Measurements from ENCODE around the gene MEF2A. TPM values are rescaled to one million over a fixed set of nuclear protein-coding genes. Genes with fewer than 3 reads are reported as not detected.

Gene MEF2A
- total RNA-seq, 3 donors from 2014 or later, result 41.6 to 77.6 (median 63.4) TPM

GRCh38 chr15:99590913-99591646 lies 25.3 kb downstream of the MEF2A start:
- H3K4me1 ChIP-seq, result no peaks in the 10 kb centered on the region
- DNase-seq (ENCODE audit: low spot score in 2 of 2), result no peak

GRCh38 chr15:99592145-99592791 lies 26.5 kb downstream of the MEF2A start:
- H3K4me1 ChIP-seq, result no peaks in the 10 kb centered on the region
- peaks cover 1 to 4% of the 10 kb centered on the region in 2 donors for H3K9me3 ChIP-seq
- intact Hi-C loops (cut with DNase I; ENCODE audit: low total_unique reads), result no loop called here
- H3K36me3 ChIP-seq, result no peaks in the 10 kb centered on the region
- no peaks in the 10 kb centered on the region for H3K27me3 ChIP-seq
- no peak for TF ChIP-seq POLR2AphosphoS5 (IDR thresholded peaks at IDR 0.05)
- TF ChIP-seq POLR2A (IDR thresholded peaks at IDR 0.05), result no peak
- TF ChIP-seq, protein P1, sequence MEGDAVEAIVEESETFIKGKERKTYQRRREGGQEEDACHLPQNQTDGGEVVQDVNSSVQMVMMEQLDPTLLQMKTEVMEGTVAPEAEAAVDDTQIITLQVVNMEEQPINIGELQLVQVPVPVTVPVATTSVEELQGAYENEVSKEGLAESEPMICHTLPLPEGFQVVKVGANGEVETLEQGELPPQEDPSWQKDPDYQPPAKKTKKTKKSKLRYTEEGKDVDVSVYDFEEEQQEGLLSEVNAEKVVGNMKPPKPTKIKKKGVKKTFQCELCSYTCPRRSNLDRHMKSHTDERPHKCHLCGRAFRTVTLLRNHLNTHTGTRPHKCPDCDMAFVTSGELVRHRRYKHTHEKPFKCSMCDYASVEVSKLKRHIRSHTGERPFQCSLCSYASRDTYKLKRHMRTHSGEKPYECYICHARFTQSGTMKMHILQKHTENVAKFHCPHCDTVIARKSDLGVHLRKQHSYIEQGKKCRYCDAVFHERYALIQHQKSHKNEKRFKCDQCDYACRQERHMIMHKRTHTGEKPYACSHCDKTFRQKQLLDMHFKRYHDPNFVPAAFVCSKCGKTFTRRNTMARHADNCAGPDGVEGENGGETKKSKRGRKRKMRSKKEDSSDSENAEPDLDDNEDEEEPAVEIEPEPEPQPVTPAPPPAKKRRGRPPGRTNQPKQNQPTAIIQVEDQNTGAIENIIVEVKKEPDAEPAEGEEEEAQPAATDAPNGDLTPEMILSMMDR (IDR thresholded peaks at IDR 0.05), result no peak
- no peak overlapping the region for H3K4me3 ChIP-seq
- no peak overlapping the region for H3K27ac ChIP-seq
- DNase-seq (ENCODE audit: low spot score in 2 of 2), result no peak

More at GRCh38 chr15:99590913-99591646, 25.3 kb downstream of the MEF2A start:
- H3K4me3 ChIP-seq, result no peak overlapping the region
- TF ChIP-seq, protein P1 (IDR thresholded peaks at IDR 0.05), result no peak
- TF ChIP-seq POLR2A (IDR thresholded peaks at IDR 0.05) (no peak), POLR2AphosphoS5 (IDR thresholded peaks at IDR 0.05) (no peak)
- H3K9me3 ChIP-seq, result peaks cover 4 to 16% of the 10 kb centered on the region in 2 donors
- no peaks in the 10 kb centered on the region for H3K27me3 ChIP-seq
- intact Hi-C loops (cut with DNase I; ENCODE audit: low total_unique reads), result no loop called here
- H3K36me3 ChIP-seq, result no peaks in the 10 kb centered on the region
- no peak overlapping the region for H3K27ac ChIP-seq

GRCh38 chr15:99593070-99593469 lies 27.3 kb downstream of the MEF2A start:
- TF ChIP-seq POLR2A (IDR thresholded peaks at IDR 0.05) (no peak), POLR2AphosphoS5 (IDR thresholded peaks at IDR 0.05) (no peak)
- TF ChIP-seq, protein P1 (IDR thresholded peaks at IDR 0.05), result no peak
- Histone ChIP-seq H3K4me1 (no peaks in the 10 kb centered on the region), H3K27me3 (no peaks in the 10 kb centered on the region), H3K27ac (no peak overlapping the region), H3K36me3 (no peaks in the 10 kb centered on the region), H3K9me3 (no peaks in the 10 kb centered on the region), H3K4me3 (no peak overlapping the region)
- intact Hi-C loops (cut with DNase I; ENCODE audit: low total_unique reads), result no loop called here
- no peak for DNase-seq (ENCODE audit: low spot score in 2 of 2)

- H3K27ac ChIP-seq, result no peak overlapping the region
- no peaks in the 10 kb centered on the region for H3K27me3 ChIP-seq
- no peaks in the 10 kb centered on the region for H3K4me1 ChIP-seq
- no peak overlapping the region for H3K4me3 ChIP-seq
- TF ChIP-seq, protein P1 (IDR thresholded peaks at IDR 0.05), result no peak
- TF ChIP-seq POLR2A (IDR thresholded peaks at IDR 0.05) (no peak), POLR2AphosphoS5 (IDR thresholded peaks at IDR 0.05) (no peak)
- DNase-seq (ENCODE audit: low spot score in 2 of 2), result no peak
- no peaks in the 10 kb centered on the region for H3K9me3 ChIP-seq
- H3K36me3 ChIP-seq, result no peaks in the 10 kb centered on the region
- intact Hi-C loops (cut with DNase I; ENCODE audit: low total_unique reads), result no loop called here
These were observed 29.1 kb downstream of the MEF2A start for GRCh38 chr15:99594916-99595315.

DNA sequence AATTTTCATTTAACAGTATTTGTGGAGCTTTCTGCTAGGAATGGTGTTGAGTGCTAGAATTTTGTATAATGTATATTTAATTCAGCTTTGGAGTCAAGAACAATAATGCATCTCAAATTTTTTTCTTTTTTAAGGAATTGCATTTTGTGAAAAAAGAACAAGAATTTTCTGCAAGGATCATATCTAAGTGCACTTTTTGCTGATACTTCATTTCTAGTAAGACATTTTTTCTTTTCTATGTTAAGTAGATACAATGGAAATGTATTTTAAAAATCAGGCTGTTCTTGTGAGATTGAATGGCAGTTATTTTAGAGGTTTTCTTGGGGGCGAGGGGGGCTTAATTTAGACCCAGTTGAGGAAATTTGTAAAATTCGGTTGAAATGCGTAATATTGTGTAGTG lies 32.5 kb downstream of the MEF2A start:
- no peaks in the 10 kb centered on the region for H3K27me3 ChIP-seq
- intact Hi-C loops (cut with DNase I; ENCODE audit: low total_unique reads), result no loop called here

More for the DNA sequence above, 32.5 kb downstream of the MEF2A start:
- TF ChIP-seq POLR2A (IDR thresholded peaks at IDR 0.05), result no peak
- Histone ChIP-seq H3K36me3 (no peaks in the 10 kb centered on the region), H3K4me1 (no peaks in the 10 kb centered on the region), H3K9me3 (no peaks in the 10 kb centered on the region), H3K4me3 (no peak overlapping the region), H3K27ac (no peak overlapping the region)
- DNase-seq (ENCODE audit: low spot score in 2 of 2), result no peak

Measured in breast epithelium (tissue), 4 donors.